Activated naive CD4-positive, alpha-beta T cell treated with anti-CD3 and anti-CD28 coated beads for 36 hours (primary cell): Measurements from ENCODE around the gene KNDC1. TPM values are rescaled to one million over a fixed set of nuclear protein-coding genes. Genes with fewer than 3 reads are reported as not detected.

Experiments used
- CTCF ChIA-PET: fragments of 350-600 bp; sonication (Branson Sonifier 250); formaldehyde crosslinking; loops from one replicate; lab custom pipeline; 2021; ENCODE audit warnings: antibody characterized with exemption; lab: Charles Lee
- DNase-seq: peaks from one replicate; pipeline ENCODE4 v3.0.0-alpha.2; 2020
- H3K27ac Mint-ChIP-seq: one replicate; pipeline ENCODE4 v1.8.0; 2021; ENCODE audit warnings: mild to moderate bottlenecking, mixed read lengths
- H3K27me3 Mint-ChIP-seq: one replicate; pipeline ENCODE4 v1.8.0; 2021; ENCODE audit warnings: low read depth, mixed read lengths
- H3K36me3 Mint-ChIP-seq: one replicate; pipeline ENCODE4 v1.8.0; 2021; ENCODE audit warnings: low read depth, mixed read lengths
- H3K4me1 Mint-ChIP-seq: one replicate; pipeline ENCODE4 v1.8.0; 2021; ENCODE audit warnings: low read depth, mixed read lengths
- H3K4me3 Mint-ChIP-seq: one replicate; pipeline ENCODE4 v1.8.0; 2021; ENCODE audit warnings: mild to moderate bottlenecking, moderate library complexity, mixed read lengths
- H3K9me3 Mint-ChIP-seq: one replicate; pipeline ENCODE4 v1.8.0; 2021; ENCODE audit warnings: mixed read lengths
- intact Hi-C: fragments of 100-400 bp; cut with micrococcal nuclease; formaldehyde crosslinking; loops from one replicate; pipeline ENCODE4 v1.15.1; 2023
- total RNA-seq, 2 experiments: library from RNA; stranded (reverse); gene quantifications; one replicate each; pipeline ENCODE4 v1.2.3, GENCODE V29; 2021

Gene KNDC1
- total RNA-seq, 2 experiments from 2014 or later = not detected

- DNase-seq = no peak
- H3K36me3 Mint-ChIP-seq = no peaks in the 10 kb centered on the region
- no peak overlapping the region for H3K4me3 Mint-ChIP-seq
- no peak overlapping the region for H3K27ac Mint-ChIP-seq
- CTCF ChIA-PET = no interaction called here
- intact Hi-C loops = no loop called here
- H3K9me3 Mint-ChIP-seq = peaks cover 8% of the 10 kb centered on the region
- peaks cover 19% of the 10 kb centered on the region for H3K27me3 Mint-ChIP-seq
- peaks cover 5% of the 10 kb centered on the region for H3K4me1 Mint-ChIP-seq
These were observed 38.5 kb upstream of the KNDC1 start for GRCh38 chr10:133121479-133121878.

GRCh38 chr10:133122171-133122935, 37.7 kb upstream of the KNDC1 start:
- DNase-seq = no peak
- Mint-ChIP-seq H3K4me3 (no peak overlapping the region), H3K36me3 (no peaks in the 10 kb centered on the region), H3K27ac (no peak overlapping the region), H3K4me1 (peaks cover 5% of the 10 kb centered on the region), H3K27me3 (peaks cover 19% of the 10 kb centered on the region), H3K9me3 (peaks cover 8% of the 10 kb centered on the region)
- intact Hi-C loops = no loop called here
- CTCF ChIA-PET = no interaction called here

- intact Hi-C loops = no loop called here
- Mint-ChIP-seq H3K27me3 (peaks cover 19% of the 10 kb centered on the region), H3K27ac (no peak overlapping the region), H3K4me1 (peaks cover 5% of the 10 kb centered on the region), H3K9me3 (peaks cover 6% of the 10 kb centered on the region), H3K4me3 (no peak overlapping the region), H3K36me3 (no peaks in the 10 kb centered on the region)
- DNase-seq = peak; percentile 37
- CTCF ChIA-PET = interaction anchor here (1.8 to 2.2 kb wide), 2 partner anchors 183 to 219 kb away, joined by 9 to 18 read pairs; no protein-coding TSS in a partner anchor
These were observed 36.8 kb upstream of the KNDC1 start for GRCh38 chr10:133123050-133123745.

- Mint-ChIP-seq H3K27me3 (peaks cover 19% of the 10 kb centered on the region), H3K9me3 (peaks cover 1% of the 10 kb centered on the region), H3K4me3 (no peak overlapping the region), H3K36me3 (no peaks in the 10 kb centered on the region), H3K4me1 (peaks cover 5% of the 10 kb centered on the region), H3K27ac (no peak overlapping the region)
- CTCF ChIA-PET = interaction anchor here (0.6 to 2.2 kb wide), 4 partner anchors 20 to 220 kb away, joined by 4 to 18 read pairs (median 8); no protein-coding TSS in a partner anchor
- intact Hi-C loops = loop anchor here (1.0 to 2.0 kb wide), 2 partner anchors 184 to 287 kb away; no protein-coding TSS in a partner anchor
- no peak for DNase-seq
These were observed 36.2 kb upstream of the KNDC1 start for GRCh38 chr10:133123746-133124356.

GRCh38 chr10:133124357-133125211, 35.4 kb upstream of the KNDC1 start:
- Mint-ChIP-seq H3K4me1 (peaks cover 5% of the 10 kb centered on the region), H3K27ac (no peak overlapping the region), H3K27me3 (peaks cover 19% of the 10 kb centered on the region), H3K9me3 (no peaks in the 10 kb centered on the region), H3K4me3 (no peak overlapping the region), H3K36me3 (no peaks in the 10 kb centered on the region)
- CTCF ChIA-PET = interaction anchor here (0.6 to 2.2 kb wide), 5 partner anchors 19 to 220 kb away, joined by 3 to 18 read pairs (median 7); no protein-coding TSS in a partner anchor
- peak; percentile 25 for DNase-seq
- intact Hi-C loops = loop anchor here (1.0 to 2.0 kb wide), 3 partner anchors 184 to 288 kb away; no protein-coding TSS in a partner anchor

- Mint-ChIP-seq H3K36me3 (no peaks in the 10 kb centered on the region), H3K4me1 (peaks cover 5% of the 10 kb centered on the region), H3K27me3 (peaks cover 19% of the 10 kb centered on the region), H3K4me3 (no peak overlapping the region), H3K27ac (no peak overlapping the region), H3K9me3 (no peaks in the 10 kb centered on the region)
- DNase-seq = peak; percentile 1
- intact Hi-C loops = loop anchor here (1.0 to 2.0 kb wide), 2 partner anchors 222 to 289 kb away; no protein-coding TSS in a partner anchor
- CTCF ChIA-PET = no interaction called here
These were observed 34.1 kb upstream of the KNDC1 start for GRCh38 chr10:133125901-133126300.

- CTCF ChIA-PET = no interaction called here
- no peaks in the 10 kb centered on the region for H3K36me3 Mint-ChIP-seq
- peak; percentile 3 for DNase-seq
- H3K27me3 Mint-ChIP-seq = peaks cover 19% of the 10 kb centered on the region
- H3K4me1 Mint-ChIP-seq = peaks cover 5% of the 10 kb centered on the region
- H3K9me3 Mint-ChIP-seq = no peaks in the 10 kb centered on the region
- no peak overlapping the region for H3K4me3 Mint-ChIP-seq
- no peak overlapping the region for H3K27ac Mint-ChIP-seq
- intact Hi-C loops = no loop called here
These were observed 33.4 kb upstream of the KNDC1 start for GRCh38 chr10:133126431-133127290.

- Mint-ChIP-seq H3K9me3 (no peaks in the 10 kb centered on the region), H3K36me3 (no peaks in the 10 kb centered on the region), H3K27ac (no peak overlapping the region), H3K4me3 (no peak overlapping the region), H3K4me1 (peaks cover 5% of the 10 kb centered on the region), H3K27me3 (peaks cover 19% of the 10 kb centered on the region)
- CTCF ChIA-PET = no interaction called here
- intact Hi-C loops = no loop called here
- DNase-seq = peak; percentile 53
These were observed 32.5 kb upstream of the KNDC1 start for GRCh38 chr10:133127291-133128125.

GRCh38 chr10:133128126-133129070, 31.6 kb upstream of the KNDC1 start:
- Mint-ChIP-seq H3K4me3 (no peak overlapping the region), H3K36me3 (no peaks in the 10 kb centered on the region), H3K27me3 (peaks cover 16% of the 10 kb centered on the region), H3K4me1 (peaks cover 2% of the 10 kb centered on the region), H3K9me3 (no peaks in the 10 kb centered on the region), H3K27ac (no peak overlapping the region)
- intact Hi-C loops = no loop called here
- DNase-seq = peak; percentile 3
- CTCF ChIA-PET = no interaction called here
